Measurements from ENCODE around the gene HIC2.
"Not testable (repeated sequence)": the region's sequence is repeated elsewhere in the genome, so short reads cannot be mapped to it uniquely, and the experiment has no call there.

Gene HIC2

GRCh38 chr22:21435998-21436810 is 19.0 kb downstream of the HIC2 start:
- DNase-seq: not testable (repeated sequence)

- not testable (repeated sequence) for DNase-seq
Measured at GRCh38 chr22:21438013-21438412, 20.8 kb downstream of the HIC2 start.

- DNase-seq: not testable (repeated sequence)
Measured at GRCh38 chr22:21440018-21440636, 23.0 kb downstream of the HIC2 start.

- DNase-seq: not testable (repeated sequence)
Measured at GRCh38 chr22:21440676-21441075, 23.5 kb downstream of the HIC2 start.

- DNase-seq: not testable (repeated sequence)
Measured at GRCh38 chr22:21441170-21441569, 24.0 kb downstream of the HIC2 start.

GRCh38 chr22:21442123-21442522 is 25.0 kb downstream of the HIC2 start:
- not testable (repeated sequence) for DNase-seq

- DNase-seq: not testable (repeated sequence)
Measured at GRCh38 chr22:21442646-21443045, 25.5 kb downstream of the HIC2 start.

- no peak for DNase-seq
Measured at GRCh38 chr22:21443057-21443734, 26.0 kb downstream of the HIC2 start.

- DNase-seq: no peak
Measured at GRCh38 chr22:21443735-21444421, 26.7 kb downstream of the HIC2 start.

- DNase-seq: no peak
Measured at GRCh38 chr22:21444701-21445436, 27.7 kb downstream of the HIC2 start.

- no peak for DNase-seq
Measured at GRCh38 chr22:21445437-21446127, 28.4 kb downstream of the HIC2 start.

GRCh38 chr22:21446128-21446826 is 29.1 kb downstream of the HIC2 start:
- DNase-seq: no peak

GRCh38 chr22:21446827-21447690 is 29.9 kb downstream of the HIC2 start:
- no peak for DNase-seq

- DNase-seq: no peak
Measured at GRCh38 chr22:21447694-21448402, 30.7 kb downstream of the HIC2 start.

GRCh38 chr22:21448627-21449416 is 31.7 kb downstream of the HIC2 start:
- no peak for DNase-seq

GRCh38 chr22:21449531-21450319 is 32.6 kb downstream of the HIC2 start:
- DNase-seq: no peak

- DNase-seq: no peak
Measured at GRCh38 chr22:21450320-21450831, 33.2 kb downstream of the HIC2 start.
